ENCODE results near the gene THAP8. TPM values are rescaled to one million over a fixed set of nuclear protein-coding genes. Genes with fewer than 3 reads are reported as not detected.

Gene THAP8
- total RNA-seq, 1 donor from 2014 or later: 6.0 TPM

DNA sequence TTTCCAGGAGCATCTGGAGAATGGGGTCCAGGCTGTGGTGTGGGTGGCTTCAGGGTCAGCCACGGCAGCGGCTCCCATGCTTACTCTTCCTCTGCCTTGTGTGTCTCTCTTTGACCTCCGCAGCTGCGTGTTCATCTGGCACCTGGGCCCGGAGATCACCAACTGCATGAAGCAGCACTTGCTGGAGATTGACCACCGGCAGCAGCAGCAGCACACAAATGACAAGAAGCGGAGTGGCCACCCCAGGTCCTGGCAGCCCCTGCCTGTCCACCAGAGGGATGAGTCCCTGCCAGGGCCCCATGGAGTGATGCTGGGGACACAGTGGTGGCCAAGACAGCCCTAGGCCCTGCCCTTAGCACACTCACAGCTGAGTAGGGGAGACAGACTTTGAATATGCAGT lies 38.5 kb upstream of the THAP8 start:
- peaks cover 5% of the 10 kb centered on the region for H3K36me3 ChIP-seq (ENCODE audit: insufficient read depth, low read length)
- H2AFZ ChIP-seq (ENCODE audit: low read depth, low read length): no peak overlapping the region
- H3K4me2 ChIP-seq (ENCODE audit: low read length): no peak overlapping the region
- no peaks in the 10 kb centered on the region for H4K20me1 ChIP-seq (ENCODE audit: insufficient read depth, low read length)
- Mint-ChIP-seq H3K4me1 (ENCODE audit: low read depth, unreplicated experiment) (no peaks in the 10 kb centered on the region), H3K9me3 (ENCODE audit: unreplicated experiment) (no peaks in the 10 kb centered on the region), H3K4me3 (ENCODE audit: unreplicated experiment) (no peak overlapping the region), H3K27me3 (ENCODE audit: low read depth, unreplicated experiment) (peaks cover 7% of the 10 kb centered on the region), H3K36me3 (ENCODE audit: low read depth, unreplicated experiment) (peaks cover 5% of the 10 kb centered on the region), H3K27ac (ENCODE audit: unreplicated experiment) (no peak overlapping the region)
- H3K27ac ChIP-seq (ENCODE audit: low read depth, low read length): no peak overlapping the region
- no peaks in the 10 kb centered on the region for H3K27me3 ChIP-seq (ENCODE audit: insufficient read depth, low read length)
- H3K4me3 ChIP-seq (ENCODE audit: insufficient read depth, low read depth, low read length): no peak overlapping the region
- no peaks in the 10 kb centered on the region for H3K79me2 ChIP-seq (ENCODE audit: insufficient read depth, low read length)
- no peak overlapping the region for H3K9ac ChIP-seq (ENCODE audit: low read length)
- no peak for TF ChIP-seq EZH2 (IDR thresholded peaks at IDR 0.05; ENCODE audit: insufficient read depth, low read length)
- TF ChIP-seq, protein P1, sequence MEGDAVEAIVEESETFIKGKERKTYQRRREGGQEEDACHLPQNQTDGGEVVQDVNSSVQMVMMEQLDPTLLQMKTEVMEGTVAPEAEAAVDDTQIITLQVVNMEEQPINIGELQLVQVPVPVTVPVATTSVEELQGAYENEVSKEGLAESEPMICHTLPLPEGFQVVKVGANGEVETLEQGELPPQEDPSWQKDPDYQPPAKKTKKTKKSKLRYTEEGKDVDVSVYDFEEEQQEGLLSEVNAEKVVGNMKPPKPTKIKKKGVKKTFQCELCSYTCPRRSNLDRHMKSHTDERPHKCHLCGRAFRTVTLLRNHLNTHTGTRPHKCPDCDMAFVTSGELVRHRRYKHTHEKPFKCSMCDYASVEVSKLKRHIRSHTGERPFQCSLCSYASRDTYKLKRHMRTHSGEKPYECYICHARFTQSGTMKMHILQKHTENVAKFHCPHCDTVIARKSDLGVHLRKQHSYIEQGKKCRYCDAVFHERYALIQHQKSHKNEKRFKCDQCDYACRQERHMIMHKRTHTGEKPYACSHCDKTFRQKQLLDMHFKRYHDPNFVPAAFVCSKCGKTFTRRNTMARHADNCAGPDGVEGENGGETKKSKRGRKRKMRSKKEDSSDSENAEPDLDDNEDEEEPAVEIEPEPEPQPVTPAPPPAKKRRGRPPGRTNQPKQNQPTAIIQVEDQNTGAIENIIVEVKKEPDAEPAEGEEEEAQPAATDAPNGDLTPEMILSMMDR (IDR thresholded peaks at IDR 0.05; ENCODE audit: insufficient read depth, low read depth, low read length): no peak
- FAIRE-seq (no peak), DNase-seq (ENCODE audit: low read depth) (no peak)
- no peaks in the 10 kb centered on the region for H3K4me1 ChIP-seq (ENCODE audit: insufficient read depth, low read length)
- no peaks in the 10 kb centered on the region for H3K9me3 ChIP-seq (ENCODE audit: insufficient read depth, low read depth, low read length)

GRCh38 chr19:36090910-36091695 lies 37.0 kb upstream of the THAP8 start:
- no peak overlapping the region for H3K4me3 ChIP-seq (ENCODE audit: insufficient read depth, low read depth, low read length)
- peaks cover 5% of the 10 kb centered on the region for H3K36me3 ChIP-seq (ENCODE audit: insufficient read depth, low read length)
- H4K20me1 ChIP-seq (ENCODE audit: insufficient read depth, low read length): no peaks in the 10 kb centered on the region
- Mint-ChIP-seq H3K9me3 (ENCODE audit: unreplicated experiment) (no peaks in the 10 kb centered on the region), H3K27ac (ENCODE audit: unreplicated experiment) (no peak overlapping the region), H3K4me1 (ENCODE audit: low read depth, unreplicated experiment) (no peaks in the 10 kb centered on the region), H3K36me3 (ENCODE audit: low read depth, unreplicated experiment) (peaks cover 6% of the 10 kb centered on the region), H3K4me3 (ENCODE audit: unreplicated experiment) (no peak overlapping the region), H3K27me3 (ENCODE audit: low read depth, unreplicated experiment) (peaks cover 3% of the 10 kb centered on the region)
- FAIRE-seq: no peak
- no peaks in the 10 kb centered on the region for H3K79me2 ChIP-seq (ENCODE audit: insufficient read depth, low read length)
- no peak overlapping the region for H3K4me2 ChIP-seq (ENCODE audit: low read length)
- DNase-seq (ENCODE audit: low read depth): no peak
- no peak overlapping the region for H3K27ac ChIP-seq (ENCODE audit: low read depth, low read length)
- no peaks in the 10 kb centered on the region for H3K4me1 ChIP-seq (ENCODE audit: insufficient read depth, low read length)
- H3K9me3 ChIP-seq (ENCODE audit: insufficient read depth, low read depth, low read length): no peaks in the 10 kb centered on the region
- H3K27me3 ChIP-seq (ENCODE audit: insufficient read depth, low read length): no peaks in the 10 kb centered on the region
- TF ChIP-seq, protein P1 (IDR thresholded peaks at IDR 0.05; ENCODE audit: insufficient read depth, low read depth, low read length): no peak
- no peak for TF ChIP-seq EZH2 (IDR thresholded peaks at IDR 0.05; ENCODE audit: insufficient read depth, low read length)
- no peak overlapping the region for H2AFZ ChIP-seq (ENCODE audit: low read depth, low read length)
- H3K9ac ChIP-seq (ENCODE audit: low read length): no peak overlapping the region

GRCh38 chr19:36089847-36090246 lies 35.8 kb upstream of the THAP8 start:
- Histone ChIP-seq H3K27me3 (ENCODE audit: insufficient read depth, low read length) (no peaks in the 10 kb centered on the region), H3K36me3 (ENCODE audit: insufficient read depth, low read length) (peaks cover under 1% of the 10 kb centered on the region), H3K4me1 (ENCODE audit: insufficient read depth, low read length) (no peaks in the 10 kb centered on the region), H3K79me2 (ENCODE audit: insufficient read depth, low read length) (no peaks in the 10 kb centered on the region), H4K20me1 (ENCODE audit: insufficient read depth, low read length) (no peaks in the 10 kb centered on the region), H3K9ac (ENCODE audit: low read length) (no peak overlapping the region), H3K27ac (ENCODE audit: low read depth, low read length) (no peak overlapping the region), H3K4me2 (ENCODE audit: low read length) (no peak overlapping the region), H2AFZ (ENCODE audit: low read depth, low read length) (no peak overlapping the region), H3K9me3 (ENCODE audit: insufficient read depth, low read depth, low read length) (no peaks in the 10 kb centered on the region), H3K4me3 (ENCODE audit: insufficient read depth, low read depth, low read length) (no peak overlapping the region)
- H3K9me3 Mint-ChIP-seq (ENCODE audit: unreplicated experiment): no peaks in the 10 kb centered on the region
- DNase-seq (ENCODE audit: low read depth) (no peak), FAIRE-seq (no peak)
- no peak for TF ChIP-seq EZH2 (IDR thresholded peaks at IDR 0.05; ENCODE audit: insufficient read depth, low read length)
- TF ChIP-seq, protein P1 (IDR thresholded peaks at IDR 0.05; ENCODE audit: insufficient read depth, low read depth, low read length): no peak
- no peaks in the 10 kb centered on the region for H3K4me1 Mint-ChIP-seq (ENCODE audit: low read depth, unreplicated experiment)
- peaks cover 3% of the 10 kb centered on the region for H3K27me3 Mint-ChIP-seq (ENCODE audit: low read depth, unreplicated experiment)
- H3K4me3 Mint-ChIP-seq (ENCODE audit: unreplicated experiment): no peak overlapping the region
- no peak overlapping the region for H3K27ac Mint-ChIP-seq (ENCODE audit: unreplicated experiment)
- H3K36me3 Mint-ChIP-seq (ENCODE audit: low read depth, unreplicated experiment): peaks cover 6% of the 10 kb centered on the region

All from astrocyte (in vitro differentiated cells and primary cell).